ENCODE measurements around the gene YAP1. TPM values are rescaled to one million over a fixed set of nuclear protein-coding genes. Genes with fewer than 3 reads are reported as not detected.

YAP1 gene
- total RNA-seq, 1 donor from 2014 or later = 117 TPM

- no peak for DNase-seq
These were observed 7.3 kb downstream of the YAP1 start for GRCh38 chr11:102117472-102118113.

GRCh38 chr11:102118937-102119336 lies 8.7 kb downstream of the YAP1 start:
- no peak for DNase-seq

- DNase-seq = no peak
These were observed 9.8 kb downstream of the YAP1 start for GRCh38 chr11:102119997-102120396.

GRCh38 chr11:102120437-102120973 lies 10.3 kb downstream of the YAP1 start:
- DNase-seq = no peak

GRCh38 chr11:102121329-102121728 lies 11.1 kb downstream of the YAP1 start:
- DNase-seq = no peak

GRCh38 chr11:102134597-102134996 lies 24.4 kb downstream of the YAP1 start:
- no peak for DNase-seq

GRCh38 chr11:102135256-102135655 lies 25.0 kb downstream of the YAP1 start:
- DNase-seq = no peak

- DNase-seq = no peak
These were observed 28.0 kb downstream of the YAP1 start for GRCh38 chr11:102138223-102138622.

GRCh38 chr11:102138670-102139069 lies 28.4 kb downstream of the YAP1 start:
- no peak for DNase-seq

- no peak for DNase-seq
These were observed 28.8 kb downstream of the YAP1 start for GRCh38 chr11:102139081-102139498.

- DNase-seq = peak; percentile 81
These were observed 32.1 kb downstream of the YAP1 start for GRCh38 chr11:102142333-102142732.

- no peak for DNase-seq
These were observed 33.6 kb downstream of the YAP1 start for GRCh38 chr11:102143867-102144266.

- DNase-seq = no peak
These were observed 34.4 kb downstream of the YAP1 start for GRCh38 chr11:102144357-102145355.

GRCh38 chr11:102147015-102147414 lies 36.8 kb downstream of the YAP1 start:
- no peak for DNase-seq

- no peak for DNase-seq
These were observed 37.4 kb downstream of the YAP1 start for GRCh38 chr11:102147632-102148031.

GRCh38 chr11:102148059-102148458 lies 37.8 kb downstream of the YAP1 start:
- DNase-seq = no peak

GRCh38 chr11:102151784-102152525 lies 41.7 kb downstream of the YAP1 start:
- no peak for DNase-seq

GRCh38 chr11:102153082-102153481 lies 42.8 kb downstream of the YAP1 start:
- DNase-seq = no peak

GRCh38 chr11:102154806-102155205 lies 44.6 kb downstream of the YAP1 start:
- no peak for DNase-seq

GRCh38 chr11:102155676-102156075 lies 45.4 kb downstream of the YAP1 start:
- no peak for DNase-seq

GRCh38 chr11:102157219-102157618 lies 47.0 kb downstream of the YAP1 start:
- no peak for DNase-seq

- no peak for DNase-seq
These were observed 48.0 kb downstream of the YAP1 start for GRCh38 chr11:102158164-102158735.

Measured in skin of body (tissue), 2 donors.